Measurements from ENCODE around the gene APRT.

DNA sequence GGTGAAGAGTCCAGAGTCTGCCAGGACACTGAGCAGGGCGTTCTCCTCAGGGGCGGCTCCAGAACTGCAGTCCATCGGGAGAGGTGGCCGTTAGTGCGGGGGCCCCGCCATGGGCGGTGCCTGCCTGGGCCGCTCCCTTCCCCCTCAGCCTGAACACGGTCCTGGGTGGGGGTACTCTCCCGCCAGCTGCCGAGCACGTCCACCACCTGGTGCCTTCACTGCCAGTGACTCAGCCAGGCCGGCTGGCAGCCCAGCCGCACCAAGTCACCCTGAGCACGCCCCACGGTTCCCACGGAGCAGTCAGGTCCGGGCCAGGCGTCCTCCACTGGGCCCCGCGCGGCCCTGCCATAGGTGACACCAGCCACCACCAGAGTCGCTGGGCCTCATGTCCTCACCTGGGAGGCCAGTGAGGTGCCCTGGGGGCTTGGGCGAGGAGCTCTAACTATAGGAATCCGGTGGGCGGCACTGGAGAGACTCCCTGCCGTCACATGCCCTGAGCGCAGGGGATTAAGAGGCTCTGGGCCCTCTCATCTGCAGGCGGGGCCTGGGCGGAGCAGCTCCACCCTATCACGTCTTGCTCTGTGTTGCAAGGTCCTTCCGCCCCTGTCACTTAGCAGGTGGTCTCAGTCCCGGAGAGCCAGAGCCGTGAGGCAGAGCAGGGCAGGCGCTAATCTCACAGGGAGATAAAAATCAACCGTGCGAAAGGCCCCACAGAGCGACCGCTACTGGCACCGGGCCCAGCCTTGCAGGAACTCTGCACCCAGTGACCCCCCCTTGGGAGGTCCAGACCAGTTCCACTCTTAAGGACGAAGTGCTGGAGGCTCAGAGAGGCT lies 41.1 kb downstream of the APRT start:
- no peak; the same call in 1 of the 2 replicates for TF ChIP-seq POLR2A (IDR thresholded peaks at IDR 0.05; ENCODE audit: low read depth, low read length)
- no peak for TF ChIP-seq CTCF (conservative IDR thresholded peaks at IDR 0.05; ENCODE audit: low read depth, low read length)
- no peak; the same call in 1 of the 2 replicates for TF ChIP-seq MXI1 (IDR thresholded peaks at IDR 0.05; ENCODE audit: borderline replicate concordance, low read depth, low read length)

Measured in IMR-90 (cell line).